K562 (cell line): ENCODE results near the gene PPP1R14B. TPM values are rescaled to one million over a fixed set of nuclear protein-coding genes. Genes with fewer than 3 reads are reported as not detected.

Source experiments
- BDP1 ChIP-seq: IDR thresholded peaks from 3 replicates; pipeline ENCODE4 v1.6.1; 2011; ENCODE audit not compliant: insufficient read length, insufficient read depth
- GTF2E2 ChIP-seq: fragments of 200-800 bp; sonication (Bioruptor generic); IDR thresholded peaks from 2 replicates; pipeline ENCODE4 v1.6.1; 2016; ENCODE audit warnings: missing genetic modification characterization, missing compliant biosample characterization
- MXI1 ChIP-seq: IDR thresholded peaks from 2 replicates; pipeline ENCODE4 v1.6.1; 2011; ENCODE audit warnings: low read depth, mild to moderate bottlenecking, improper control_type of control experiment, low read length
- NRF1 ChIP-seq, 2 experiments: fragments of 450-650 bp; IDR thresholded peaks in 1 of 2; conservative IDR thresholded peaks in 1 of 2; 2 replicates each; pipeline ENCODE4 v1.6.1; 2014; ENCODE audit warnings: mild to moderate bottlenecking in 2 of 2
- SLC30A9 ChIP-seq: fragments of 250-450 bp; sonication (Bioruptor Pico); IDR thresholded peaks from 2 replicates; pipeline ENCODE4 v1.8.0; 2022; ENCODE audit warnings: mild to moderate bottlenecking, moderate library complexity
- SP1 ChIP-seq: sonication (generic); formaldehyde crosslinking; IDR thresholded peaks from 2 replicates; pipeline ENCODE4 v1.8.1; 2022; ENCODE audit warnings: mild to moderate bottlenecking, missing genetic modification reagents
- polyA plus RNA-seq, 8 experiments: library from polyadenylated mRNA; depleted of rRNA in 4 of 8; stranded (reverse) in 5 of 8; unstranded in 3 of 8; fragments of >200 nt; fragmentation: Nextera tagmentation in 2 of 8; fragmentation: Illumina TruSeq in 1 of 8; extraction: Ambion mirVana in 2 of 8; extraction: Trizol in 1 of 8; gene quantifications; 2 replicates each; pipeline versions ENCODE4 v1.2.1 to v1.2.3, GENCODE V29; 2011 to 2014; ENCODE audit warnings: inconsistent platforms in 1 of 8, missing spikeins in 1 of 8
- total RNA-seq, 7 experiments: library from RNA; depleted of rRNA in 6 of 7; stranded (reverse); fragments of >200 nt in 6 of 7; fragmentation: Illumina TruSeq in 2 of 7; extraction: Trizol in 2 of 7; gene quantifications; 2 replicates each; pipeline versions ENCODE4 v1.2.1 to v1.2.3, GENCODE V29; 2011 to 2021; ENCODE audit warnings: low replicate concordance in 1 of 7
- TF ChIP-seq, protein P1 (sequence below), 2 experiments: fragments of 450-650 bp; formaldehyde crosslinking in 1 of 2; IDR thresholded peaks; 2 replicates each; pipeline versions ENCODE4 v1.4.0 to v1.6.1; 2014 to 2020; ENCODE audit warnings: mild to moderate bottlenecking in 2 of 2, borderline replicate concordance in 1 of 2, low read depth in 1 of 2
- TF ChIP-seq, protein P2 (sequence below): fragments of 450-650 bp; IDR thresholded peaks from 2 replicates; pipeline ENCODE4 v1.7.0; 2016; ENCODE audit warnings: borderline replicate concordance
- TF ChIP-seq, protein P3 (sequence below): fragments of 250-450 bp; sonication (Bioruptor Pico); IDR thresholded peaks from 2 replicates; pipeline ENCODE4 v1.5.1; 2021; ENCODE audit warnings: mild to moderate bottlenecking
- TF ChIP-seq, protein P4 (sequence below): fragments of 250-450 bp; sonication (Bioruptor Pico); IDR thresholded peaks from 2 replicates; pipeline ENCODE4 v1.8.0; 2022; ENCODE audit warnings: inconsistent platforms, mild to moderate bottlenecking, moderate library complexity, borderline replicate concordance
- TF ChIP-seq, protein P5 (sequence below): fragments of 450-650 bp; IDR thresholded peaks from 2 replicates; pipeline ENCODE4 v1.6.1; 2016

Gene PPP1R14B
- total and polyA plus RNA-seq, 9 of the 15 experiments (the other 6 are each of a cell fraction or from before 2014, with no cell fraction given): 7.7 to 566 (median 212) TPM

DNA sequence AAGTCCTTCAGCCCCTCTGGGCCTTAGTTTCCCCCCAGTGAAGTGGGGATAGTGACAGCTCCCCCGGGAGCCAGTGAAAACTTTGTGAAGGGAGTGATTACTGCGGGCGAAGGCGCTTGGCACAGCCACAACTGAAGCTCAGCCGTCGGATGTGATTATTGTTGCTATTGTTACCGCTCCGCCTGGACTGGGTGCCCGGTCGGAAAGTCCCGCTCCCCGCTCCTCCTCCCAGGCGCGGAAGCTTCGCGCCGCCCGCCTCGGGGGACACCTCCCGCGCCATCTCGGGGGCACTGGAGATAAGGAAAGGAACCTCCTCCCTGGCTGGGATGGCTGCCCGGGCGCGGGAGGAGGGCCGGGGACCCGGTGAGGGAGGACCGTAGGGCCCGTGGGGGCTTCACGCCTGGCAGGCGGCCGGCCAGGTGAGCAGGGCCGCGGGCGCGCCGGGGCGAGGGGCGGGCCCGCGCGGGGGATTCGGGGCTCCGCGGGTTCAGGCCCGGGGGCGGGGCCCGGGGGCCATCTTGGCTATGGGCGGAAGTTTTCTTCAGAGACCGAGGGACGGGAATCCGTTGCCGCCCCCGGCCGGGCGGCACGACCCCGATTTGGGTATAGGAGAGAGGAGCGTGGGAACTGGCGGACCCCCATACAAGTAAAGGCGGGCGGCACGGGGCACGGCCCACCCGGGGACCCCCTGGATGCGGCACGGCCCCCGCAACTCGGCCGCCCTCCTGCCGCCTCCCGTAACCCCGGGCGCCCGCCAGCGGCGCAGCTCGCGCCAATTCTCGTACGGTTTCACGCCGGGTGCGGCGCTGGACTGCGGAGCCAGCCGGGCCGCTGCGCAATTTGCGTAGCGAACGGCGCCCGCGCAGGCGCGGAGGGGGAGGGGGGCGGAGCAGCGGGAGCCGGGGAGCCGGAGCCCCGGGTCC lies 38.5 kb upstream of the PPP1R14B start, which contains the start of gene GPR137 (continued):
- TF ChIP-seq, protein P1, sequence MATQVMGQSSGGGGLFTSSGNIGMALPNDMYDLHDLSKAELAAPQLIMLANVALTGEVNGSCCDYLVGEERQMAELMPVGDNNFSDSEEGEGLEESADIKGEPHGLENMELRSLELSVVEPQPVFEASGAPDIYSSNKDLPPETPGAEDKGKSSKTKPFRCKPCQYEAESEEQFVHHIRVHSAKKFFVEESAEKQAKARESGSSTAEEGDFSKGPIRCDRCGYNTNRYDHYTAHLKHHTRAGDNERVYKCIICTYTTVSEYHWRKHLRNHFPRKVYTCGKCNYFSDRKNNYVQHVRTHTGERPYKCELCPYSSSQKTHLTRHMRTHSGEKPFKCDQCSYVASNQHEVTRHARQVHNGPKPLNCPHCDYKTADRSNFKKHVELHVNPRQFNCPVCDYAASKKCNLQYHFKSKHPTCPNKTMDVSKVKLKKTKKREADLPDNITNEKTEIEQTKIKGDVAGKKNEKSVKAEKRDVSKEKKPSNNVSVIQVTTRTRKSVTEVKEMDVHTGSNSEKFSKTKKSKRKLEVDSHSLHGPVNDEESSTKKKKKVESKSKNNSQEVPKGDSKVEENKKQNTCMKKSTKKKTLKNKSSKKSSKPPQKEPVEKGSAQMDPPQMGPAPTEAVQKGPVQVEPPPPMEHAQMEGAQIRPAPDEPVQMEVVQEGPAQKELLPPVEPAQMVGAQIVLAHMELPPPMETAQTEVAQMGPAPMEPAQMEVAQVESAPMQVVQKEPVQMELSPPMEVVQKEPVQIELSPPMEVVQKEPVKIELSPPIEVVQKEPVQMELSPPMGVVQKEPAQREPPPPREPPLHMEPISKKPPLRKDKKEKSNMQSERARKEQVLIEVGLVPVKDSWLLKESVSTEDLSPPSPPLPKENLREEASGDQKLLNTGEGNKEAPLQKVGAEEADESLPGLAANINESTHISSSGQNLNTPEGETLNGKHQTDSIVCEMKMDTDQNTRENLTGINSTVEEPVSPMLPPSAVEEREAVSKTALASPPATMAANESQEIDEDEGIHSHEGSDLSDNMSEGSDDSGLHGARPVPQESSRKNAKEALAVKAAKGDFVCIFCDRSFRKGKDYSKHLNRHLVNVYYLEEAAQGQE (IDR thresholded peaks at IDR 0.05; ENCODE audit: borderline replicate concordance): no peak
- TF ChIP-seq, protein P1 (CRISPR knock-in tag; IDR thresholded peaks at IDR 0.05; ENCODE audit: low read depth): peak; percentile 62; the same call in 1 of the 2 replicates
- TF ChIP-seq, protein P2, sequence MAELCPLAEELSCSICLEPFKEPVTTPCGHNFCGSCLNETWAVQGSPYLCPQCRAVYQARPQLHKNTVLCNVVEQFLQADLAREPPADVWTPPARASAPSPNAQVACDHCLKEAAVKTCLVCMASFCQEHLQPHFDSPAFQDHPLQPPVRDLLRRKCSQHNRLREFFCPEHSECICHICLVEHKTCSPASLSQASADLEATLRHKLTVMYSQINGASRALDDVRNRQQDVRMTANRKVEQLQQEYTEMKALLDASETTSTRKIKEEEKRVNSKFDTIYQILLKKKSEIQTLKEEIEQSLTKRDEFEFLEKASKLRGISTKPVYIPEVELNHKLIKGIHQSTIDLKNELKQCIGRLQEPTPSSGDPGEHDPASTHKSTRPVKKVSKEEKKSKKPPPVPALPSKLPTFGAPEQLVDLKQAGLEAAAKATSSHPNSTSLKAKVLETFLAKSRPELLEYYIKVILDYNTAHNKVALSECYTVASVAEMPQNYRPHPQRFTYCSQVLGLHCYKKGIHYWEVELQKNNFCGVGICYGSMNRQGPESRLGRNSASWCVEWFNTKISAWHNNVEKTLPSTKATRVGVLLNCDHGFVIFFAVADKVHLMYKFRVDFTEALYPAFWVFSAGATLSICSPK: no peak
- TF ChIP-seq, protein P3, sequence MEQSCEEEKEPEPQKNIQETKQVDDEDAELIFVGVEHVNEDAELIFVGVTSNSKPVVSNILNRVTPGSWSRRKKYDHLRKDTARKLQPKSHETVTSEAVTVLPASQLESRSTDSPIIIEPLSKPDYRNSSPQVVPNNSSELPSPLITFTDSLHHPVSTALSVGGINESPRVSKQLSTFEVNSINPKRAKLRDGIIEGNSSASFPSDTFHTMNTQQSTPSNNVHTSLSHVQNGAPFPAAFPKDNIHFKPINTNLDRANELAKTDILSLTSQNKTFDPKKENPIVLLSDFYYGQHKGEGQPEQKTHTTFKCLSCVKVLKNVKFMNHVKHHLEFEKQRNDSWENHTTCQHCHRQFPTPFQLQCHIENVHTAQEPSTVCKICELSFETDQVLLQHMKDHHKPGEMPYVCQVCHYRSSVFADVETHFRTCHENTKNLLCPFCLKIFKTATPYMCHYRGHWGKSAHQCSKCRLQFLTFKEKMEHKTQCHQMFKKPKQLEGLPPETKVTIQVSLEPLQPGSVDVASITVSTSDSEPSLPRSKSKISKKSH: no peak
- no peak for TF ChIP-seq BDP1
- TF ChIP-seq, protein P4, sequence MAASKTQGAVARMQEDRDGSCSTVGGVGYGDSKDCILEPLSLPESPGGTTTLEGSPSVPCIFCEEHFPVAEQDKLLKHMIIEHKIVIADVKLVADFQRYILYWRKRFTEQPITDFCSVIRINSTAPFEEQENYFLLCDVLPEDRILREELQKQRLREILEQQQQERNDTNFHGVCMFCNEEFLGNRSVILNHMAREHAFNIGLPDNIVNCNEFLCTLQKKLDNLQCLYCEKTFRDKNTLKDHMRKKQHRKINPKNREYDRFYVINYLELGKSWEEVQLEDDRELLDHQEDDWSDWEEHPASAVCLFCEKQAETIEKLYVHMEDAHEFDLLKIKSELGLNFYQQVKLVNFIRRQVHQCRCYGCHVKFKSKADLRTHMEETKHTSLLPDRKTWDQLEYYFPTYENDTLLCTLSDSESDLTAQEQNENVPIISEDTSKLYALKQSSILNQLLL: no peak
- peak; percentile 93 to 94 for TF ChIP-seq NRF1 (conservative IDR thresholded peaks at IDR 0.05 in 1 of 2, IDR thresholded peaks at IDR 0.05 in 1 of 2)
- TF ChIP-seq, protein P5, sequence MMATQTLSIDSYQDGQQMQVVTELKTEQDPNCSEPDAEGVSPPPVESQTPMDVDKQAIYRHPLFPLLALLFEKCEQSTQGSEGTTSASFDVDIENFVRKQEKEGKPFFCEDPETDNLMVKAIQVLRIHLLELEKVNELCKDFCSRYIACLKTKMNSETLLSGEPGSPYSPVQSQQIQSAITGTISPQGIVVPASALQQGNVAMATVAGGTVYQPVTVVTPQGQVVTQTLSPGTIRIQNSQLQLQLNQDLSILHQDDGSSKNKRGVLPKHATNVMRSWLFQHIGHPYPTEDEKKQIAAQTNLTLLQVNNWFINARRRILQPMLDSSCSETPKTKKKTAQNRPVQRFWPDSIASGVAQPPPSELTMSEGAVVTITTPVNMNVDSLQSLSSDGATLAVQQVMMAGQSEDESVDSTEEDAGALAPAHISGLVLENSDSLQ: no peak
- peak; percentile 43; the same call in 1 of the 2 replicates for TF ChIP-seq SP1 (CRISPR knock-in tag)
- peak; percentile 80; the same call in 1 of the 2 replicates for TF ChIP-seq GTF2E2 (tag)
- no peak; the same call in 1 of the 2 replicates for TF ChIP-seq MXI1
- no peak for TF ChIP-seq SLC30A9 (CRISPR knock-in tag)
